NOMO-1 treated with dmso at 0.1 percent for 144 hours (cell line): ENCODE results near the gene BSPH1.
"Not testable (repeated sequence)": the region's sequence is repeated elsewhere in the genome, so short reads cannot be mapped to it uniquely, and the experiment has no call there.

Experiments
- DNase-seq: peaks from one replicate; lab custom pipeline; 2025; ENCODE audit not compliant: unreplicated experiment; lab: John Stamatoyannopoulos, UW

The BSPH1 gene

DNA sequence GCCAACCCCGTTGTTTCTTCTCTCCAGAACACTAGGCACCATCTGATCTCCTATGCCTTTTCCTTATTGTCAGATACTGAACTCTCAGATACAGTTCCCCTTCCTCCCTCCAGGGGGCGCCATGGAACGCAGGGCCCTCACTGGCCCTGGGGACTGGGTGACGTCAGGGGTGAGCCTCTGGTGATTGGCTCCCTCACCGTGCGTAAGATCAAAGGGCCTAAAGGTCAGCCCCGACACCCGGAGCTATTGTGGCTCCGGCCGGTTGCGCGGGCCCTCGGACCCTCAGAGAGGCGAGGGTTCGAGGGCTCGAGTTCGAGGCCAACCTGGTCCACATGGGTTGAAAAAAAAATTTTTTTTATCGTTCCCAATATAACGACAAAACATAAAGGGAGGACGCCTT, 63.4 kb downstream of the BSPH1 start:
- DNase-seq: not testable (repeated sequence)

GRCh38 chr19:47920107-47920506, 71.9 kb downstream of the BSPH1 start:
- DNase-seq: not testable (repeated sequence)
